ENCODE measurements around the gene GPR137C.

- TF ChIP-seq CTCF (optimal IDR thresholded peaks at IDR 0.05 in 1 of 3, IDR thresholded peaks at IDR 0.05 in 1 of 3, conservative IDR thresholded peaks at IDR 0.05 in 1 of 3; ENCODE audit: extremely low read depth in 1 of 3, insufficient read depth in 2 of 3, low read length in 3 of 3) = peak; percentile 12 to 49 (median 23)
- TF ChIP-seq EZH2 (IDR thresholded peaks at IDR 0.05; ENCODE audit: low read length) = no peak
Observed at GRCh38 chr14:52551696-52552062, 957 bp upstream of the GPR137C start.

Measured in keratinocyte (primary cell).